HepG2 (cell line): ENCODE results near the gene HPCAL1. TPM values are rescaled to one million over a fixed set of nuclear protein-coding genes. Genes with fewer than 3 reads are reported as not detected.

ENCODE experiments used
- FLYWCH1 ChIP-seq: sonication (generic); formaldehyde crosslinking; IDR thresholded peaks from 2 replicates; pipeline ENCODE4 v1.8.1; 2023; ENCODE audit warnings: mild to moderate bottlenecking, missing genetic modification reagents
- FOXA1 ChIP-seq, 2 experiments: fragments of 450-650 bp in 1 of 2; sonication (generic) in 1 of 2; formaldehyde crosslinking in 1 of 2; IDR thresholded peaks; 2 replicates each; pipeline versions ENCODE4 v1.4.0 to v1.6.1; 2016 to 2020; ENCODE audit warnings: missing genetic modification reagents in 1 of 2
- GABPB1 ChIP-seq: IDR thresholded peaks from 2 replicates; pipeline ENCODE4 v1.6.1; 2016; ENCODE audit warnings: mild to moderate bottlenecking, missing genetic modification reagents, moderate library complexity, missing compliant biosample characterization
- GATA4 ChIP-seq: sonication (generic); IDR thresholded peaks from 2 replicates; pipeline ENCODE4 v1.6.1; 2016; ENCODE audit warnings: antibody characterized with exemption, low read depth, borderline replicate concordance
- GATAD1 ChIP-seq: IDR thresholded peaks from 2 replicates; pipeline ENCODE4 v1.6.1; 2016; ENCODE audit warnings: missing genetic modification reagents, missing compliant biosample characterization
- HOXD1 ChIP-seq: sonication (generic); formaldehyde crosslinking; IDR thresholded peaks from 2 replicates; pipeline ENCODE4 v1.5.0; 2020; ENCODE audit warnings: missing genetic modification reagents
- KDM5A ChIP-seq: fragments of 200-600 bp; sonication (generic); IDR thresholded peaks from 2 replicates; pipeline ENCODE4 v1.7.0; 2018; ENCODE audit warnings: antibody characterized with exemption, mild to moderate bottlenecking, low read length, borderline replicate concordance
- MED1 ChIP-seq: sonication (generic); formaldehyde crosslinking; IDR thresholded peaks from 2 replicates; pipeline ENCODE4 v1.4.0; 2020; ENCODE audit warnings: missing genetic modification reagents
- NCOA2 ChIP-seq: sonication (generic); formaldehyde crosslinking; IDR thresholded peaks from 2 replicates; pipeline ENCODE4 v1.8.0; 2022; ENCODE audit warnings: inconsistent platforms
- NKX3-1 ChIP-seq: sonication (generic); formaldehyde crosslinking; IDR thresholded peaks from 2 replicates; pipeline ENCODE4 v1.5.0; 2020; ENCODE audit warnings: missing genetic modification reagents
- PAWR ChIP-seq: sonication (generic); formaldehyde crosslinking; IDR thresholded peaks from 2 replicates; pipeline ENCODE4 v1.4.0; 2020; ENCODE audit warnings: missing genetic modification reagents, mild to moderate bottlenecking, borderline replicate concordance
- PAX8 ChIP-seq: sonication (generic); formaldehyde crosslinking; IDR thresholded peaks from 2 replicates; pipeline ENCODE4 v1.8.0; 2022; ENCODE audit warnings: mild to moderate bottlenecking, missing genetic modification reagents, borderline replicate concordance
- PHF5A ChIP-seq: IDR thresholded peaks from one replicate; pipeline ENCODE4 v1.6.1; 2018; ENCODE audit warnings: low read depth, missing genetic modification reagents; ENCODE audit not compliant: unreplicated experiment
- RORA ChIP-seq: sonication (generic); formaldehyde crosslinking; IDR thresholded peaks from 2 replicates; pipeline ENCODE4 v1.5.0; 2020; ENCODE audit warnings: mild to moderate bottlenecking, missing genetic modification reagents, moderate library complexity
- SP2 ChIP-seq: sonication (generic); formaldehyde crosslinking; IDR thresholded peaks from 2 replicates; pipeline ENCODE4 v1.5.1; 2020; ENCODE audit warnings: mild to moderate bottlenecking, missing genetic modification reagents
- SSRP1 ChIP-seq: IDR thresholded peaks from 2 replicates; pipeline ENCODE4 v1.6.1; 2016; ENCODE audit warnings: control low read depth
- ZBTB7A ChIP-seq: sonication (generic); formaldehyde crosslinking; IDR thresholded peaks from 2 replicates; pipeline ENCODE4 v1.8.0; 2022; ENCODE audit warnings: mild to moderate bottlenecking, missing genetic modification reagents
- ZFYVE20 ChIP-seq: sonication (generic); formaldehyde crosslinking; IDR thresholded peaks from 2 replicates; pipeline ENCODE4 v1.8.0; 2023; ENCODE audit warnings: low read depth, mild to moderate bottlenecking, moderate library complexity, missing genetic modification reagents, borderline replicate concordance
- ZNF230 ChIP-seq: sonication (generic); formaldehyde crosslinking; IDR thresholded peaks from 2 replicates; pipeline ENCODE4 v1.4.0; 2020; ENCODE audit warnings: mild to moderate bottlenecking, missing genetic modification reagents
- ZNF343 ChIP-seq: sonication (generic); formaldehyde crosslinking; IDR thresholded peaks from 2 replicates; pipeline ENCODE4 v1.4.0; 2020; ENCODE audit warnings: mild to moderate bottlenecking, missing genetic modification reagents
- ZNF552 ChIP-seq: sonication (generic); formaldehyde crosslinking; IDR thresholded peaks from 2 replicates; pipeline ENCODE4 v1.9.0; 2022; ENCODE audit warnings: missing genetic modification reagents, mild to moderate bottlenecking, borderline replicate concordance
- ZNF747 ChIP-seq: sonication (generic); formaldehyde crosslinking; IDR thresholded peaks from 2 replicates; pipeline ENCODE4 v1.8.1; 2023; ENCODE audit warnings: missing genetic modification reagents, mild to moderate bottlenecking, borderline replicate concordance
- ZNF839 ChIP-seq: sonication (generic); formaldehyde crosslinking; IDR thresholded peaks from 2 replicates; pipeline ENCODE4 v1.4.0; 2020; ENCODE audit warnings: missing genetic modification reagents, mild to moderate bottlenecking, borderline replicate concordance
- polyA plus RNA-seq, 8 experiments: library from polyadenylated mRNA; depleted of rRNA in 3 of 8; stranded (reverse) in 7 of 8; unstranded in 1 of 8; fragments of >200 nt; fragmentation: Illumina TruSeq in 4 of 8; extraction: Trizol in 4 of 8; gene quantifications; 2 replicates each; pipeline versions ENCODE4 v1.2.1 to v1.2.3, GENCODE V29; 2011 to 2016; ENCODE audit warnings: low read depth in 4 of 8, missing spikeins in 1 of 8, mixed read lengths in 1 of 8; ENCODE audit not compliant: insufficient read depth in 1 of 8
- total RNA-seq, 5 experiments: library from RNA; depleted of rRNA; stranded (reverse); fragments of >200 nt; fragmentation: Illumina TruSeq; extraction: Trizol; gene quantifications; 2 replicates each; pipeline ENCODE4 v1.2.3, GENCODE V29; 2016; ENCODE audit warnings: low read depth in 1 of 5
- TF ChIP-seq, protein P1 (sequence below), 2 experiments: sonication (generic) in 1 of 2; formaldehyde crosslinking in 1 of 2; IDR thresholded peaks; 2 replicates each; pipeline versions ENCODE4 v1.4.0 to v1.6.1; 2018 to 2020; ENCODE audit warnings: missing genetic modification reagents in 2 of 2, borderline replicate concordance in 1 of 2, low read depth in 1 of 2, mild to moderate bottlenecking in 1 of 2, missing biosample characterization in 1 of 2
- TF ChIP-seq, protein P2 (sequence below): IDR thresholded peaks from 2 replicates; pipeline ENCODE4 v1.6.1; 2018; ENCODE audit warnings: missing genetic modification reagents, mild to moderate bottlenecking, missing compliant biosample characterization
- TF ChIP-seq, protein P3 (sequence below): sonication (generic); formaldehyde crosslinking; IDR thresholded peaks from 2 replicates; pipeline ENCODE4 v1.4.0; 2020; ENCODE audit warnings: mild to moderate bottlenecking, missing genetic modification reagents

Gene HPCAL1
- total and polyA plus RNA-seq, 2 of the 13 experiments (the other 11 are each of a cell fraction or from before 2014, with no cell fraction given): 29.5 to 29.9 TPM

DNA sequence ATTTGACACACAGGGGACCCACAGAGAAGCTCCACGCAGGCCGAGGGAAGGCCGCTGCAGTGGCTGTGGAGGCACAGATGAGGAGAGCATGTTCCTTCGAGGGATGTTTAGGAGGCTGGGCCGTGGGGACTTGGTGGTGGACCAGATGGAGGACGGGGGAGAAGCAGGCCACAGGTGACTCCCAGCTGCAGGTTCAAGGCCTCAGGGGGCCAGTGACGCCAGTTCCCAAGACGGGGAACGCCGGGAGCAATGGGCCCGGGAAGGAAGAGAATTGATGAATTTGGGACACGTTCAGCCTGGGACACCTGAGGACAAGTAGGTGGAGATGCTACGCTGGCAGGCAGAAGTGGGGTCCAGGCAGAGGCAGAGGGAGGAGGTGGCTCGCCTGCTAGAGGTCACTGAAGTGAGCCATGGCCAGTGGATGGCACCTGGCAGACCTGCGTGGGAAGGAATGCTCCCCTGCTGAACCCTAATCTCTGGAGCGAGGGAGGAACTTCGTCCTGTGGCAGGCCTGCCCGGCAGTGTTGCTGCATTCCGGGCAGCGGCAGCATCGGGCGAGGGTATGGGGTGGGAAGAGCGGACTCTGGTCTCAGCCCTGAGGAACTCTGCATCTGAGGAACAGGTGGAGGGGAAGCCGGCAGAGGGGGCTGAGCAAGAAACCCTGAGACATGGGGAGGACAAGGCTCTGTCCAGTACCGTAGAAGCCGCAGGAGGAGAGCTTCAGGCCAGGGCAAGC, 25.2 kb upstream of the HPCAL1 start (continued):
- TF ChIP-seq HOXD1 (CRISPR knock-in tag) (0 out of 2 replicates have a peak, but pooled peaks have one; percentile 12), SP2 (CRISPR knock-in tag) (no peak), SSRP1 (CRISPR knock-in tag) (0 out of 2 replicates have a peak, but pooled peaks have one; percentile 20), PHF5A (CRISPR knock-in tag) (no peak), FOXA1 (IDR thresholded peaks at IDR 0.05) (no peak), FOXA1 (CRISPR knock-in tag; IDR thresholded peaks at IDR 0.05) (peak; percentile 26; the same call in 1 of the 2 replicates), ZFYVE20 (CRISPR knock-in tag) (no peak), ZNF747 (0 out of 2 replicates have a peak, but pooled peaks have one; percentile 40), ZBTB7A (0 out of 2 replicates have a peak, but pooled peaks have one; percentile 10), GATA4 (no peak), ZNF343 (no peak), ZNF839 (CRISPR knock-in tag) (no peak), NCOA2 (CRISPR knock-in tag) (no peak), PAX8 (CRISPR knock-in tag) (0 out of 2 replicates have a peak, but pooled peaks have one; percentile 23), GABPB1 (CRISPR knock-in tag) (peak; percentile 27), NKX3-1 (CRISPR knock-in tag) (no peak), RORA (no peak), KDM5A (no peak), ZNF552 (CRISPR knock-in tag) (no peak), FLYWCH1 (CRISPR knock-in tag) (peak; percentile 15; the same call in 1 of the 2 replicates), PAWR (CRISPR knock-in tag) (no peak), GATAD1 (CRISPR knock-in tag) (0 out of 2 replicates have a peak, but pooled peaks have one; percentile 14), MED1 (CRISPR knock-in tag) (peak; percentile 13; the same call in 1 of the 2 replicates), ZNF230 (CRISPR knock-in tag) (peak; percentile 56; the same call in 1 of the 2 replicates)
- TF ChIP-seq, protein P1, sequence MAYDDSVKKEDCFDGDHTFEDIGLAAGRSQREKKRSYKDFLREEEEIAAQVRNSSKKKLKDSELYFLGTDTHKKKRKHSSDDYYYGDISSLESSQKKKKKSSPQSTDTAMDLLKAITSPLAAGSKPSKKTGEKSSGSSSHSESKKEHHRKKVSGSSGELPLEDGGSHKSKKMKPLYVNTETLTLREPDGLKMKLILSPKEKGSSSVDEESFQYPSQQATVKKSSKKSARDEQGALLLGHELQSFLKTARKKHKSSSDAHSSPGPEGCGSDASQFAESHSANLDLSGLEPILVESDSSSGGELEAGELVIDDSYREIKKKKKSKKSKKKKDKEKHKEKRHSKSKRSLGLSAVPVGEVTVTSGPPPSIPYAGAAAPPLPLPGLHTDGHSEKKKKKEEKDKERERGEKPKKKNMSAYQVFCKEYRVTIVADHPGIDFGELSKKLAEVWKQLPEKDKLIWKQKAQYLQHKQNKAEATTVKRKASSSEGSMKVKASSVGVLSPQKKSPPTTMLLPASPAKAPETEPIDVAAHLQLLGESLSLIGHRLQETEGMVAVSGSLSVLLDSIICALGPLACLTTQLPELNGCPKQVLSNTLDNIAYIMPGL (CRISPR knock-in tag; IDR thresholded peaks at IDR 0.05; ENCODE audit: borderline replicate concordance in 1 of 2, low read depth in 1 of 2): 0 out of 4 replicates have a peak, but pooled peaks of 1 of the 2 experiments have one; percentile 53
- TF ChIP-seq, protein P2, sequence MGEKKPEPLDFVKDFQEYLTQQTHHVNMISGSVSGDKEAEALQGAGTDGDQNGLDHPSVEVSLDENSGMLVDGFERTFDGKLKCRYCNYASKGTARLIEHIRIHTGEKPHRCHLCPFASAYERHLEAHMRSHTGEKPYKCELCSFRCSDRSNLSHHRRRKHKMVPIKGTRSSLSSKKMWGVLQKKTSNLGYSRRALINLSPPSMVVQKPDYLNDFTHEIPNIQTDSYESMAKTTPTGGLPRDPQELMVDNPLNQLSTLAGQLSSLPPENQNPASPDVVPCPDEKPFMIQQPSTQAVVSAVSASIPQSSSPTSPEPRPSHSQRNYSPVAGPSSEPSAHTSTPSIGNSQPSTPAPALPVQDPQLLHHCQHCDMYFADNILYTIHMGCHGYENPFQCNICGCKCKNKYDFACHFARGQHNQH (CRISPR knock-in tag): no peak
- TF ChIP-seq, protein P3, sequence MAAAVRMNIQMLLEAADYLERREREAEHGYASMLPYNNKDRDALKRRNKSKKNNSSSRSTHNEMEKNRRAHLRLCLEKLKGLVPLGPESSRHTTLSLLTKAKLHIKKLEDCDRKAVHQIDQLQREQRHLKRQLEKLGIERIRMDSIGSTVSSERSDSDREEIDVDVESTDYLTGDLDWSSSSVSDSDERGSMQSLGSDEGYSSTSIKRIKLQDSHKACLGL (CRISPR knock-in tag): no peak
